ENCODE results near the gene AVPR1B.

AVPR1B gene, protein sequence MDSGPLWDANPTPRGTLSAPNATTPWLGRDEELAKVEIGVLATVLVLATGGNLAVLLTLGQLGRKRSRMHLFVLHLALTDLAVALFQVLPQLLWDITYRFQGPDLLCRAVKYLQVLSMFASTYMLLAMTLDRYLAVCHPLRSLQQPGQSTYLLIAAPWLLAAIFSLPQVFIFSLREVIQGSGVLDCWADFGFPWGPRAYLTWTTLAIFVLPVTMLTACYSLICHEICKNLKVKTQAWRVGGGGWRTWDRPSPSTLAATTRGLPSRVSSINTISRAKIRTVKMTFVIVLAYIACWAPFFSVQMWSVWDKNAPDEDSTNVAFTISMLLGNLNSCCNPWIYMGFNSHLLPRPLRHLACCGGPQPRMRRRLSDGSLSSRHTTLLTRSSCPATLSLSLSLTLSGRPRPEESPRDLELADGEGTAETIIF

GRCh38 chr1:206117151-206117948 is at the start of gene AVPR1B:
AVPR1B (minus strand) TSS chr1:206117388; CDS start chr1:206116890, 498 bp downstream.
- no peak for DNase-seq (ENCODE audit: low read depth in 2 of 2)

GRCh38 chr1:206145771-206146290 is 28.6 kb upstream of the AVPR1B start:
- DNase-seq (ENCODE audit: low read depth in 2 of 2), result no peak

DNA sequence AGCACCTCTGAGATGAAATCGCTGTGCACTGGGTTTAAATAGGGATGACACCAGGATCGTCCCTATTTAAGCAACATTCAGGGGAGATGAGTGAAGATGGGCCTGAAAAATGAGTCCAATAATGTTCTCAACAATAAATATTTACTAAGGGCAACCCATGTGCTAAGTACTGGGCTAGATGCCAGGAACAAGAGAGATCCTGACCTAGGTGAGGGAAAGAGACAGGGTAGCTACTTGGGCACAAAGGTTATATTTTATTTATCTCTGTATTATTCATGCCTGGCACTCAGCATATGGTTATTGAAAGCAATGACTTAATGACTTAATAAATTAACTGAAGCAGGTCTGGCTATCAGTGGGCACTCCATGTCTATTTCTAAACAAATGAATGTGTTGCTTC is 27.4 kb upstream of the AVPR1B start:
- DNase-seq (ENCODE audit: low read depth in 2 of 2), result no peak

GRCh38 chr1:206143537-206144172 is 26.5 kb upstream of the AVPR1B start:
- DNase-seq (ENCODE audit: low read depth in 2 of 2), result no peak

- DNase-seq (ENCODE audit: low read depth in 2 of 2), result no peak
Observed at GRCh38 chr1:206142770-206143169, 25.6 kb upstream of the AVPR1B start.

DNA sequence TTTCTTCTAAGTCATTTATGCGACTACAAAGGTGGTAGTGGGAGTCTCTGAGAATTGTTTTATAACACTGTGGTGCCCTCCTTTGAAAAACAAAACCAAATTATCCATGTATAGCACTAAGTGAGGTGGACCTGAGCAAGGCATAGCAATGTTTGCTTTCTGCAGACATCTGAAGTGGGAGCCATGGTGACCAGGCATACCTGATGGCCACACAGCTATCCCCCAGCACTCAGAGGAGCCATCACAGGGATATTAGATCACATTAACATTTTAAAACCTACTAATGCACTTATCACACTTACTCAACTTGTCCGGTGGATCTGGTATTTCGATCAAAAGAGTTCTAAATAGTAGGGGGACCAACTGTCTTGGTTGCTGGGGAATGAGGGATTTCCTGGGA is 24.8 kb upstream of the AVPR1B start:
- no peak for DNase-seq (ENCODE audit: low read depth in 2 of 2)

- no peak for DNase-seq (ENCODE audit: low read depth in 2 of 2)
Observed at GRCh38 chr1:206136241-206136640, 19.1 kb upstream of the AVPR1B start.

DNA sequence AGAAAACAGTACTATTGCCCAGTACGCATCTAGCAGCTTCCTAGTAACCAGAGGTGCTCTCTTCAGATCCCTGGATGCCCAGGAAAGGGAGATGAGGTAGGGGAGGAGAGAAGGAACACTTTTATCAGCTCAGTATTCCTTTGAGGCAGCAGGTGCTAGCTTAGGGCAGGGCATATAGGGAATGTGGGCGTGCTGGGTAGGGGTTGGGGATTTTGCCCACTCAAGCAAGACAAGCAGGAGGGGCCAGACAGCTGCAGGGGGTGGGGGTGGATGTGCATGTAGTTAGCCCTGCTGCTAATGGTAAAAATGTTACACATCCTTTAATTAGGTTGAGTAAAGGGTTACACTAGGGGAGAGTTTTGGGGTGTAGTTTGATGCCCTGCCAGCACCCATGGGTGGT is 18.1 kb upstream of the AVPR1B start:
- DNase-seq (ENCODE audit: low read depth in 2 of 2), result no peak

DNA sequence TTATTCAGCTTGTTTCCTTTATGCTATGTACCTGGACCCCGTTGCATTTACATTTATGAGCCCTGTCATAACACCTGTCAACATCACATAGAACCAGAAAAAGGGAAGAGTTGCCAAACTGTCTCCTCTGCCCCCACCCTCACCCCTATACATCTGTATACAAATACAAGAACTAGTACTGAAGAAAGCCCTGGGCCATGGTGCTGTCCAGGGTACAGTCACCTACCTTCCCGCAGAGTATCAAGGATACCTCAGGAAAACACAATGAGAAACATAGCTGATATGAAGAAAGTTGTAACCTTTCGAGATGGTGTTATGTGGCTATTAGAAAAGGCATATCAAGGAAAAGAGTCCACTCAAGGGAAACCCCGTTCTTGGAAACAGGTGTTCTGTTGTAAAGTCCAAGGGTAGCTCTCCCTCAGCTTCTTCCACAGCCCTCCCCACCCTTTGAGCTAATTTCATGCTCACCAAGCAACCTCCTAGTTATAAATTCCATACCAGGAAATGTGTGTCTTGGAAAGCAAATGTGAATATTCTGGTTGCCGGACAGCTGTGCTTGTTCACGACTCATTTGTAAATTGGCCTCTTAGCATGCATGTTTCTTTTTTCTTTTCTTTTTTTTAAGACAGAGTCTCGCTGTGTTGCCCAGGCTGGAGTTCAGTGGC is 16.7 kb upstream of the AVPR1B start:
- DNase-seq (ENCODE audit: low read depth in 2 of 2), result no peak

GRCh38 chr1:206131037-206131436 is 13.8 kb upstream of the AVPR1B start:
- no peak for DNase-seq (ENCODE audit: low read depth in 2 of 2)

DNA sequence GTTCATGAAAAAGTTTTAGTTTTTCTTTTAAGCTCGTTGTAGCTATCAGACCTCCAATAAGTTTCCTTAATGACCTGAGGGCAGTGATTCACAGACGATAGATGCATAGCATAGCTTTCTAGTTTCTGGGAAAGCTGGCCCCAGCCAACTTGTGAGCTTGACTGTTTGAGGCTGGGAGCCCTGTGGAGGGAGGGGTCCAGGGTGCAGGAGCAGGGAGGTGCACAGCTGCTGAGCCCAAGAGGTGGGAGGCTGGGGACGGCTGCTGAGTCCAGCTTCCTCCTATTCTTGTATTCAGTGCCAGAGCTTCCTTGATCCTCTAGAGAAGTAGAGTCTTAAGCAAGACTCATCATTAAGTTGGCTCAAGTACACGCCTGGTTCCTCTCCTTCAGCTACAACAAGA is 11.0 kb upstream of the AVPR1B start:
- no peak for DNase-seq (ENCODE audit: low read depth in 2 of 2)

GRCh38 chr1:206127336-206127735 is 10.1 kb upstream of the AVPR1B start:
- DNase-seq (ENCODE audit: low read depth in 2 of 2), result no peak

DNA sequence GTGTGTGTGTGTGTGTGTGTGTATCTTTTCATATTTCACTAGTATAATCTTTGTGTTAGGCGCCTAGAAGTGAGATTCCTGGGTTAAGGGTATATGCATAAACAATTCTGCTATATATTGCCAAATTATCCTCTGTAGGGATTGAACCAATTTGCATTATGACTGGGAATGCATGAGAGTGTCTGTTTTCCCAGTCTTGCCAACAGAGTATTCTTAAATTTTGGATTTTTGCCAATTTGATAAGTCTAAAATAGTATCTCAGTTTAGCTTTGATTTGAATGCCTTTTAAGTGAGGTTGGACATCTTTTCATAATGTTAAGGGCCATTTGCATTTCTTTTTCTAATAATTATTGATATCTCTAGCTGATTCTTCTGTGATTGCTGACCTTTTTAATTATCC is 8.2 kb upstream of the AVPR1B start:
- no peak for DNase-seq (ENCODE audit: low read depth in 2 of 2)

- no peak for DNase-seq (ENCODE audit: low read depth in 2 of 2)
Observed at GRCh38 chr1:206122686-206123085, 5.5 kb upstream of the AVPR1B start.

DNA sequence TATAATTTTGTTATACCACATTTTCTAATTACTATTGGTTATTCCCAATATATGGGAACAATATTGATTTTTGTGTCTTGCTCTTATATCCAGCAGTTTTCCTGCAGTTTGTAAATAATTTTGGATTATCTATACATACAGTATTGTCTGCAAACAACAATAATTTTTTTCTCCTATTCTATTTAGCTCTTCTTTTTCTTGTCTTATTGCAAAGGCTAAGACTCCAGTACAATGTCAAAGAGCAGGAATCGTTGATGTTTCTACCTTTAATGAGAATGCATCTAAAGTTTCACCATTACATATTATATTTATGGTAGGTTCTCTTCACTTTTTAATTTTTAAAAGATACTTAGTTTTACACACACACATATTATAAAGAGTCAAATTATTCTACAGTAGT is 4.1 kb upstream of the AVPR1B start:
- DNase-seq (ENCODE audit: low read depth in 2 of 2), result no peak

DNA sequence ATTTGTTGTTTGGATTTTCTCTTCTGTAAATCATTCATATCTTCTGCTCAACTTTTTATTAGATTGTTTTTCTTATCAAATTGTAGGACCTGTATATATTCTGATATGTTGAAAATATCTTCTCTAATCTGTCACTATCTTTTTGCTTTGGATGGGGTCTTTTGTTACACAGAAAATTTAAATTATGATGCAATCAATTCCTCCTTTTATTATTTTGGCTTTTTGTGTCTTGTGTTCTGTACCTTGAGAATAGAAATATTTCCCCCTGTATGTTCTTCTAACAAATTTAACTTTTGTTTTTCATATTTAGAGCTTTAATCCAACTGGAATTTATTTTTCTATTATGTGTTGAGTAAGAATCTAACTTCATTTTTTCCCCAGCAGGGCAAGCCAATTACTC is 3.2 kb upstream of the AVPR1B start:
- no peak for DNase-seq (ENCODE audit: low read depth in 2 of 2)

- DNase-seq (ENCODE audit: low read depth in 2 of 2), result no peak
Observed at GRCh38 chr1:206116873-206117150, 376 bp downstream of the AVPR1B start.

GRCh38 chr1:206116191-206116872 is 856 bp downstream of the AVPR1B start:
- DNase-seq (ENCODE audit: low read depth in 2 of 2), result no peak

DNA sequence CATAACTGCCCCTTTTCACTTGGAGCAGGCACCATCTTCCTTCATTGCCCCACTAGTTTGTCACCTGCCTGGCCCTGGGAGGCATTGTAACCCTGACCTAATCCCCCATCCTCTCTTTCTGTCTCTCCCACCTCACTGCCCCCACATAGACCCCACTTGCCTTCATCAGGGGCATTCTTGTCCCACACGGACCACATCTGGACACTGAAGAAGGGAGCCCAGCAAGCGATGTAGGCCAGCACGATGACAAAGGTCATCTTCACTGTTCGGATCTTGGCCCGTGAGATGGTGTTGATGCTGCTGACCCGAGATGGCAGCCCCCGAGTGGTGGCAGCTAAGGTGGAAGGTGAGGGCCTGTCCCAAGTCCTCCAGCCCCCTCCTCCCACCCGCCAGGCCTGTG is 1.4 kb downstream of the AVPR1B start:
- no peak for DNase-seq (ENCODE audit: low read depth in 2 of 2)

- no peak for DNase-seq (ENCODE audit: low read depth in 2 of 2)
Observed at GRCh38 chr1:206114692-206115640, 2.2 kb downstream of the AVPR1B start.
